NK-92 (cell line): ENCODE measurements around the gene GFRAL.

ENCODE experiments used
- DNase-seq: peaks from one replicate; lab custom pipeline; 2025; ENCODE audit not compliant: unreplicated experiment; lab: John Stamatoyannopoulos, UW

GFRAL gene

DNA sequence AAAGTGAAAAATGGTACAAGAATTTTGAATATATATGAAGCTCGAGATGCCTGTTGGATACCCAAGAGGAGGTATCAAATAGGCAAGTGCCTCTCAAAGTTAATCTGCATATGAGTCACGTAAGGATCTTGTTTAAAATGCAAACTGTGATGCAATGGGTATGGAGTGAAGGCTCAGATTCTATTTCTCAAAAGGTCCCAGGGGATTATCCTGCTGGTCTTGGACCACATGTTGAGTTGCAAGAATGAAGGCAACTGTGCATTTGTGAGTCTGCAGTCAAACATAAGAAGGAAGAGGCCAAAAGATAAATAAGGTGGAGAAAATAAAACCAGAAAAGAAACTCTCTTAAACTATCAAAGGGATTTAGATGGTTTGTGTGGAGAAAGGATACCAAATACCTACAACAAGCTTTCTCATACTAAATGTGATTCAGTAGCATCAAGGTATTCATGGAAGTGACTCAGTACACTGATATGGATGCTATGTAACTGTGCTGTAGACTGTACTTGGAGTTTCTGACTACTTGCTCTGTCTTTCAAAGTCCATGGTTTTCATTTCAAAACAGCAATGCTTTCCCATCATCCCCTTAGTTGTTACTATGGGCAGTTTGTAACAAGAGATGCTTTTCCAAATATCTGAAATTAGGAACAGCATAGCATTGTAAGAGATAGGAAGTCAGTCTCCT is 106.3 kb downstream of the GFRAL start:
- no peak for DNase-seq

GRCh38 chr6:55437141-55437540 is 109.9 kb downstream of the GFRAL start:
- no peak for DNase-seq

DNA sequence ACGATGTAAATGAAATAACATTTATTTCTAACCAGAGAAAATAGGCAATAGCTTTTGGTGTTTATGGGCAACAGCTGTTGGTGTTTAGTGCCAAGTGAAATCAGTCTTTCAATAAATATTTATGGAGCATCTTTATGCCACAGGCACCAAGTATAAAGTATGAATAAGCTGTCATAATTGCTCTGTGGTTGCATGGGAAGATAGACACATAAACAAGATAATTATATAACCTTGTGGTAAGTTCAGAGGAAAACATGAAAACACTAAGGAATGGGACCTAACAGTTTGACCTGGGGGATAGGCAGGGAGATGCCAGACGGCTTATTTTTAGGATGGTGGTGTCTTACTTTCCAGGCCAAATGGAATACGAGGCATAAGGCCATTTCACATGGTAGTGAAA is 110.9 kb downstream of the GFRAL start:
- no peak for DNase-seq

DNA sequence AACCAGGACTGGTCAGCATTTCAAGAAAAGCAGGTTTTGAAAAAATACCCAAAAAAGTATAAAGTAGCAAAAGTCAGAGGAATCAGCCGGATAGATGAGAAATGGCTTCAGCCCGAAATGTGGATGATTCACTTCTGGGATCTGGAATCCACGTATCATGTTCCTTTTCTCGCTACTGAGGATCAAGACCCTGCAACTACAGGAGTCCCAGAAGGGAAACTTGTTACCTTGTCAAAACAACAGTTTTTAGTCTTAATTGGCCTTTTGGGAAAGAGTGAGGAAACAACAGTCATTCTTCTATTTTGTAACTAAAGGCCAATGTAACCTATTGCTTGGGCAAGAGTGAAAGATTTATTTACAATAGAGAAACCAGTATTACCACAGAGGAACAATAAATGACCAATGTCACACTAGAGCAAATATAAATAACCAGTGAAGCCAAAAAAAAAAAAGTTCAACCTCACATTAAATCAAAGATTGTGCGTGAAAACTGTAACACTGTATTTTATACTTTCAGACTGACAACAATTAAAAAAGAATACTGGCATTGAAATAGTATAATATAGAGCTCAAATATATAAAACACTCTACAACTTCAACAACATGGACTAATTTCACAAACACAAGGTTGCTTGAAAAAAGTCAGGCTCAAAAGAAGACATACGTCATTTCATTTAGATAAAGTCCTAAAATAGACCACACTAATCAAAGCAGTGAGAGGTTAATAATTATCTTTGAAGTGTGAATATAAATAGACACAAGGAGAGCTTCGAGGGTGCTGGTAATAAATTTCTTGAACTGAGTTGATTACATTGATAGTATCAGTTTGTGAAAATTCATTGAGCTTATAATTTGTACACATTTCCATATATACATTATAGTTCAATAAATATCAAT is 116.2 kb downstream of the GFRAL start:
- DNase-seq: no peak

DNA sequence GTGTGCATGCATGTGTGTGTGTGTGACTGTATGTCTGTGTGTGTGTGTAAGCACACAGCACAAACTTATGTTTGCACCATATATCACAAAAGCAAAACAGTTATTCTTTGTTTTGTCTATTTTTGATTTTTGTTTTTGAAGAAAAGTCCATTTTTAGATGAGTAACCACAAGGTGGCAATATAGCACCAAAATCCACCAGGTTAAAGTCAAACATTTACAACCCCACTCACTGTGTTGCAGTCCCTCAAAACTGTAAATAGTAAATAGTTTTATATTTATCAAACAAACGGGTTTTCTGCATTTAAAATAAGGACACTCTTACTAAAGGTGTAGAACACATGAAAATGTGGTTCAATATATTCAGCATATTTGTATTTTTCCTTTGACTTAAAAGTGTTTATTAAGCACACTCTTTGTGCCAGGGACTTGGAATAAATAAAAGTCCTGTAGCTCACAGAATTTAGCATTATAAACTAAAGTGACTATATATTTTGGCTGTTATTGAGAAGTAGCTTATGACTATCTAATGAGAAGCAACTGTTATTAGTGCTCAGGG is 118.5 kb downstream of the GFRAL start:
- no peak for DNase-seq

GRCh38 chr6:55447891-55448290 is 120.6 kb downstream of the GFRAL start:
- DNase-seq: no peak

GRCh38 chr6:55448451-55448850 is 121.2 kb downstream of the GFRAL start:
- no peak for DNase-seq

DNA sequence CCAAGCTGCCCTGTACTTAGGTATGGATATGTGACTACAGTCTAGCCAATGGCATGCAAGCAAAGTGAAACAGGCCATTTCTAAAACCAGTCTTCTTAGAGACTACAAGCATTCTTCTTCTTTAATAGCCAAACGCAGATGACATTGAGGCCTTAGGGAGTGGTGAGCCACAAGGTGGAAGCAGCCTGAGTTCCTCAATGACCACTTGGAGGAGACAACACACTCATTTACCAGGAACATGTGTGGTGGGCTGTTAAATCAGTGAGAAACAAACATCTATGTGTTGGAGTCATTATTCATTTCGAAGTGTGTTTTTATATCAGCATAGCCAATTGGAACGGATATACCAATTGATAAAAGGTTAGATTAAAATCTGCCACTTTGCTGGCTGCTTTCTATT is 122.0 kb downstream of the GFRAL start:
- DNase-seq: no peak

GRCh38 chr6:55450005-55450404 is 122.7 kb downstream of the GFRAL start:
- no peak for DNase-seq
